Activated T-cell treated with anti-CD3 and anti-CD28 coated beads for 24 hours (primary cell): ENCODE data around the gene CHAMP1.

Source experiments
- DNase-seq: peaks from one replicate; pipeline ENCODE4 v3.0.0-alpha.2; 2020; ENCODE audit warnings: low read depth

The CHAMP1 gene

GRCh38 chr13:114314074-114314912 is at the start of gene CHAMP1:
Gene CHAMP1 (plus strand): TSS chr13:114314503. CDS start chr13:114323843, 9,340 bp downstream.
- DNase-seq: peak; percentile 92

GRCh38 chr13:114264886-114265611 is 49.3 kb upstream of the CHAMP1 start:
- DNase-seq: no peak

DNA sequence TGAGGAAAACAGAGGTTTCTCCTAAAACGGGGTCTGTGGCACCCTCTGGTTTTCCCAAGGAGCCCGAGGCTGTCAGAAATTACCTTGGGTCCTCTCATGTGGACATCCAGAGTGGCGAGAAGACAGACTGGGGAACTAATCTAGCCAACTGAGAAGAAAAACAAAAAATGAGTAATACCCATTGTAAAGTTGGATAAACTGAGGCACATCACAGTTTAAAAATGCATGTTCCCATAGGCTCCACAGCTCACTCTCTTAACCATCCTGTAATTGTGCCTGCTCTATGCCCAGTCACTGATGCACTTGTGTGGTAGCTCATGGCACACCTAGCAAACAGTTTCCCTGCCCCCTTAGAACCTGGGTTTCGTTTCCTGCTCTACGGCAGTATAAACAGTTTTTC is 48.1 kb upstream of the CHAMP1 start:
- DNase-seq: no peak

GRCh38 chr13:114268344-114269280 is 45.7 kb upstream of the CHAMP1 start:
- no peak for DNase-seq

- no peak for DNase-seq
Observed at GRCh38 chr13:114269281-114269770, 45.0 kb upstream of the CHAMP1 start.

DNA sequence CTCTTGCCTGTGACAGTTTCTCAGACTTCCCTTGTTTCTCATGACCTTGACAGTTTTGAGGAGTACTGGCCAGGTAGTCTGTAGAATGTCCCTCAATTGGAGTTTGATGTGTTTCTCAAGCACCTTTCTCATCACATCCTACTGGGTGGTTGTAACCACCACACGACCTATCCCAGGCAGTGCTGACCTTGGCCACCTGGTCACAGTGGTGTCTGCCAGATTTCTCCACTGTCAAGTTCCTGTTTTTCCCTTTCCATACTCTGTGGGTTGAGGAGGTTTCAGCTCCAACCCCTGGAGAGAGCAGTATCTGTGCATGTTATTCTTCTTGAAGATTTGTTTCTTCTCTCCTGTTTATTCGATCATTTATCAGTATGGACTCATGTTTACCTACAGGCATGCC is 41.3 kb upstream of the CHAMP1 start:
- DNase-seq: no peak

DNA sequence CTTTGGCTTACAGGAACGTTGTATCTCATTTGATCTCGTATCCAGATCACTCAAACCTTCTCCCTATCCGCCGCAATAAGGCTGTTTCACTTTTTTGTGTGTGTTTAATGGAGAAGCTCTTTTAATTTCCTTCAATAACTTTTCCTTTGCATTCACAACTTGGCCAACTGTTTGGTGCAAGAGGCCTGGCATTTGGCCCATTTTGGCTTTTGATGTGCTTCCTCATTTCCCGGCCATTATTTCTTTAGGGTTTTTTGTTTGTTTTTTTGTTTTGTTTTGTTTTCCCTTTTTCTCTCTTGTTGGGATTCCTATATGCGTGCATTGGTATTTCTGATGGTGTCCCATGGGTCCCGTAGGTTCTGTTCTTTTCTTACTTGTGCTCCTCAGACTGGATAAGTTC is 39.0 kb upstream of the CHAMP1 start:
- no peak for DNase-seq

GRCh38 chr13:114279146-114279545 is 35.2 kb upstream of the CHAMP1 start:
- no peak for DNase-seq

GRCh38 chr13:114279758-114280355 is 34.4 kb upstream of the CHAMP1 start:
- DNase-seq: no peak

DNA sequence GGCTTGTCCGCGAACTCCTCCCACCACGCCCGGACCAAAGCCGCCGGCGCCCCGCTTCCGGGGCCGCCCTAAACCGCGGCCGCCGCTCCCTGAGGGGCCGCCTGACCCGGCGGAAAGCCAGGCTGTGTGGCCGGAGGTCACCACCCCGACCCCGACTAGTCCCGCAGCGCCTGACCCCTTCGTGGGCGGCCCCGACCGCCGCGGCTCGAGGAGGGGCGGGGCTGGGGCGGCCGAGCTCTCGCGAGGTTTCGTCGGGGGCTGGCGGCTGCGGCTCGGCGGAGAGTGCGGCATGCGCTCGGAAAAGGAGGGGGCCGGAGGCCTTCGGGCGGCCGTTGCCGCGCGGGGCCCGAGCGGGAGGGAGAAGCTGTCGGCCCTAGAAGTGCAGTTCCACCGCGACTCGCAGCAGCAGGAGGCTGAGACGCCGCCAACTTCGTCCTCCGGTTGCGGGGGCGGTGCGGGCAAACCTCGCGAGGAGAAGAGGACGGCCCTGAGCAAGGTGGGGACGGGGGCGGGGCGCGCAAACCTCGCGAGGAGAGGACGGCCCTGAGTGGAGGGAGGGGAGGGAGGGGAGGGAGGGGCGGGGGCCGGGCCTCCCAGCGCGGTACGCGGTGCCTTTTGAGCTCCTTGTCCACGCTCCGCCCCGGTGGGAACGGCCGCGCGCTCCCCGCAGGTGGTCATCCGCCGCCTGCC is 32.8 kb upstream of the CHAMP1 start, which contains the start of gene UPF3A:
UPF3A (plus strand) TSS at position 251 of the 690 bp plus-strand sequence; CDS start at position 290, 39 bp downstream.
- DNase-seq: peak; percentile 80

GRCh38 chr13:114282041-114282670 is 32.1 kb upstream of the CHAMP1 start:
- DNase-seq: peak; percentile 55

DNA sequence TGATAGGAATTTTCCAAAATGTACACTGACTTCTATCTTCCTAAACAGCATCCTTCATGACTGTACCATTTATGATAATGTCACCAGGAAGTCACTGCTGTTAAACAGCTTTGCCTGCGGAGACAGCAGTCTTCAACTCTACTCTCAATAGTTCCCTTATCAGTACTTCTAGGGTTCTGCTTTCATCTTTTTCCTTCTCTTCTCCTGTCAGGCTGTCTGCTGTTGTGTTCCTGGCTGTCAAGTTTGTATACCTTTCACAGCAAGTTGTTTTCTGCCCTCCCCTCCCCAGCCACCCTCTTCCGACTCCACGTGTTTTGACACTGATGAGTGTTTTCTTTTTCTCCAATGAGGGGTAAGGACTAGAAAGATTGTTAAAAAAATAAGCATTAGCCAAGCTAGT is 30.7 kb upstream of the CHAMP1 start:
- DNase-seq: no peak

GRCh38 chr13:114284680-114285079 is 29.6 kb upstream of the CHAMP1 start:
- no peak for DNase-seq

DNA sequence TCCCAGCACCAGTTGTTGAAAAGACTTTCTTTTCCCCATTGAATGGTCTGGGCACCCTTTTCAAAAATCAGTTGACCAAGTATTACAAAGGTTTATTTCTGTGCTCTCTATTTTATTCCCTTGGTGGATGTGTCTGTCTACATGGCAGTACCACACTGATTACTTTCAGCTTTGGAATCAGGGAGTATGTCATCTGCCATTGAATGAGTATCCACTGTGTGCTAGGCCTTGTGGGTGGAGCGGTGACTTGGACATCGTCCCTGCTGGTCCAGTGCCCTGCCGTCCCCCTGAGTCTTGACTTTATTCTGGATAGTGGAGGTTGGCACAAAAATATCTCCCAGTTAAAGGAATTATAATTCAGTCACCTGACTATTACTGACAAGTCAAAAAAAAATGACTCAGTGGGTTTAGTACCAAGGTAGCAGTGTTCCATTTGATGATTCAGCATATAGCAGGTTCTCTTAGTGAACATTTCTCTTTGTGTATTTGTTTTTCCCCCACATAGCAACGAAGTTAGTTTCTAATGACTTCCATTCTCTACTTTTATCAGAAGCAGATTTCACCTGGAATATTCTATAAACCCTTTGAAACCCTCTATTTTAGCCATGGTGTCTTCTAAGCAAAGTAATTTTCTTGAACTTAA is 29.0 kb upstream of the CHAMP1 start:
- no peak for DNase-seq

DNA sequence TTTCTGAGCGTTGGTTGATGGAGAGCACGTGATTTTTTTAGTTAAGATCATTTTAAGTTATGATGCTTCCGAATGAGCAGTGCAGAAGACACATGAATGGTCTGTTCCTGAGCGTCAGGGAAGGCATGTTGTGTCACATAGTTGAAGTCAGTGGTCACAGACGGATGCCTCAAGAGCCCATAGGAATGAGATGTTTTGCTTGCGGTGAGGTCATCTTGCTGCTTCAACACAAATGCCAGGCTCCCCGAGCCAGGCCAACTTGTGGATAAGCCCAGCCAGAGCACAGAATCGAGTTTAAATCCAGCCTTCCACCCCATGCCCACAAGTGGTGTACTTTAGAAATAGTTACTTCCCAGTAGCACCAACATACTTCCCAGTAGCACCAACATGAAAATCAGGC is 27.5 kb upstream of the CHAMP1 start:
- no peak for DNase-seq

DNA sequence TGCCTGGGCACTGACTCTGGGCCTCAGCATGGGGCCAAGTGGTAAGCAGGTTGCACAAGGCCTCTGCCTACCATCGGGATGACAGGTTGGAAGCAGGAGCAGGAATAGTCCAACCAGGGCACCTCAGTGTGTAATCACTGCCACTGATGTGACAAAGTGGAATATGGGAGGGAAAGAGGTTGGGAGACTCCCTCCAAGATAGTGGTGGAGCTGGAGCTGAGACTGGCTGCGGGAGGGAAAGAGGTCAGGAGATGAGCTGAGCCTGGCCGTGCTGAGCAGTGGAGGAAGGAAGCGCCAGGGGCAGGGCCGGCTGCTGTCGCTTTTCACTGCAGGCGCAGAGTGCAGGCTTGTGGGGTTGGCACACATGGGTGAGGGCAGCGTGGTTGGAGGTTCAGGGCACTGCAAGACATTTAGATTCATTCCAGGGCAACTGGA is 26.1 kb upstream of the CHAMP1 start:
- no peak for DNase-seq

- no peak for DNase-seq
Observed at GRCh38 chr13:114296448-114296847, 17.9 kb upstream of the CHAMP1 start.

DNA sequence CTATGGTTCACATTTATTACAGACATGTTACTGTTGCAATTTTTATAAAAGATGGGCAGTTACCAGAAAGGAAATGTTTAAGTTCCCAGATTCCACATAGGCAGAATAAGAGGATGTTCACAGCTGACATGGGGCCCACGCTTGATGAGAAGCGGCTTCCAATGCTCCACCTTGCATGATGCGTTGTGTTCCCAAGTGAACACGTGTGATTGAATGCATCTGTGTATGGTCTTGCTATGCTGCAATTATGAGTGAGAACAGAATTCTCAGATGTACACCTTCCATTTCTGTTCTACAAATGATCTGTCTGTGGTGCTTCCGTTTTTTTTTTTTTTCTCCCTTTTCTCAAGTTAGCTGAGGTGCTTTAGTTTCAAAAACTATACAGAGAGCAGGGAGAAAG is 17.4 kb upstream of the CHAMP1 start:
- DNase-seq: no peak

GRCh38 chr13:114298866-114299265 is 15.4 kb upstream of the CHAMP1 start:
- no peak for DNase-seq
